NK-92 (cell line): Measurements from ENCODE around the gene GFOD2.

Source experiments
- DNase-seq: peaks from one replicate; lab custom pipeline; 2025; ENCODE audit not compliant: unreplicated experiment; lab: John Stamatoyannopoulos, UW

The GFOD2 gene

DNA sequence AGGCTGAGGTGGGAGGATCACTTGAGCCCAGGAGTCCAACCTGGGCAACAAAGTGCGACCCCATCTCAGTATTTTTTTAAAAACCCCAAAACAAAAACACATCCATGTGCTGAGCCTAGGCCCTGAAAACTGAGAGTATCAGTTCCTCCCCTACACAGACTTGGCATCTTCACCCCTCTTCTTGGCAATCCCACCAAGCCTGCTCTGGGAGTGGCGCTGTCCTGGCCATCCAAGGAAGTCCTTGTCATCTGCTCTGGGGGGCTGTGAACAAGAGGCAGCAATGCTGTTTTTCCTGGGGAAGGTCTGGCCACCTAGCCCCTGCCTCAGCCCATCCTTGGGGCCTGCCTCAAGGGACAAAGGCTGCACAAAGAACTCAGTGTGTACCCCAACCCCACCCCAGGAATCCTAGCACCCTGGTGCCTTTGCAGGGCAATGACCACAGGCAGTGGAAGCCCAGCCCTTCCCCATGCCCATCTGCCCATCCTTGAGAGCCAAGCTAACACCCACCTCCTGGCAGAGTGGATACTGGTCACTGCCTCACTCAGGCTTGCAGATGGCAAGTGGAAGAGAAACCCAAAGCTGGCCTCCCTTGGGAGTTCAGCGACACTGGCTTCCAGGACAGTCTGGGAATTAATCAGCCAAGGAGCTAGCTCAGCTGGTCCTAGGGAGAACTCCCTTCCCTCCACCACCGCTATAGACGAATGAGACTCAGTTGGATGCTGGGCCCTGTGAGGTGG is 14.8 kb upstream of the GFOD2 start:
- no peak for DNase-seq

DNA sequence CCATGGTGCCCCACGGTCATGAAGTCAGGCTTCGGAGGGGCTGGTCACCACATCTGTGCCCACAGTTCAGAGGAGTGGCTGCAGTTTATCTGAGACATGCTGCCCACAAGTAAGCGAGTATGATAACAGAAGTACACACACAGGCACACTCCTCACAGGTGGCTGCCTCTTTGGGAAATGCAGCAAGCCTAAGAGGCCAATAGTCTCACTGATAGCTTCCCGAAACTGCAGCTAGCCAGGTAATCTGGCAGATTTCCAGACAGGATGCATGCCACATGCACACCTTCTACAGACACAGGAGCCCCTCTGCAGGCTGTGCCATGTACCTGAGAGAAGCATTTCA is 12.6 kb upstream of the GFOD2 start:
- DNase-seq: no peak

DNA sequence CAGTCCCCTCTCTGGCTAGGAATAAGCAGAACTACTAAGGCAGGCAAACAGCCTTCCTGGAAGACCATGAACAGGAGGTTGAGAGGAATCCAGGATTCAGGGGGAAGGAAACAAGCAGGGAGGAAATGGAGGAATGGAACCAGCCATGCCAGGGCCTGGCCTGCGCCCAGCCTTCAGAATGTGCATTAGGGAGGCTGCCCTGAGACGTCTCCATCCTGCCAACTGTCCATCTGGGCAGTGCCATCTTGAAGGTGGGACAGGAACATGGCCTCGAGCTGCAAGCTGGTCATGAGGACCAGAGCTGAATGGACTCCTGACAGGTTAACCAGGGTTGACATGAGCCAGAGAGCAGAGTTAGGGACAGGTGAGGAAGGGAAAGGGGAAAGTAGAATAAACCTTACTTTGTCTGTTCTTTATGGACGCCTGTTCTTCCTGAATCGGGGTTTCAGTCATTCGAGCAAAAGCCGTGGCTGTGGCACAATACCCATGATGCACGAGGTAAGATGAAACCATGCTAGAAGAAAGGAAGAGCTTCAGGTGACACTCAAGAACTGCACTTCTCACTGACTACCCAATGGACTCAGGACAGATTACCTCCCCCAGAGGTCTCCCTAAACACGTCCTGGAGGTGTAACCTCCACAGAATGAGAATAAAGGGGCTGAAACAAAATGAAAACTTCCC is 12.1 kb upstream of the GFOD2 start:
- DNase-seq: no peak

DNA sequence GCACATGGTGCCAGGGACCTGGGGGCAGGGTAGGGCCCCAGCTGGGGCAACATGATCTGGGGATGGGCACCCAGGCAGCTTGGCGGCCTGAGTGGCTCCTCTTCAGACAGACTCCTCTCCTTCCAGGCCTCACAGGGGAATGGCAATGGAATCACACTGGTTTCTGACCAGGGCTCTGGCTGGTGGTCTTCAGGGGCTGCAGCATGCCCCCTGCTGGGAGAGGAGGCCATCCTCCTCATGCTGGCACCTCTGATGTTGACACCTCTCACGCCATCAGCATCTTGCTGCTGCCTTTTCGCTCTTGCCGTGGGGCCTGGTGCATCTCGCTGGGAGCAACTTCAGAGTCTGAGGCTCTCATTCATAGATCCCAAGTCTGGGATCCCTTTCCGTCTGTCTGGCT is 11.2 kb upstream of the GFOD2 start:
- no peak for DNase-seq

DNA sequence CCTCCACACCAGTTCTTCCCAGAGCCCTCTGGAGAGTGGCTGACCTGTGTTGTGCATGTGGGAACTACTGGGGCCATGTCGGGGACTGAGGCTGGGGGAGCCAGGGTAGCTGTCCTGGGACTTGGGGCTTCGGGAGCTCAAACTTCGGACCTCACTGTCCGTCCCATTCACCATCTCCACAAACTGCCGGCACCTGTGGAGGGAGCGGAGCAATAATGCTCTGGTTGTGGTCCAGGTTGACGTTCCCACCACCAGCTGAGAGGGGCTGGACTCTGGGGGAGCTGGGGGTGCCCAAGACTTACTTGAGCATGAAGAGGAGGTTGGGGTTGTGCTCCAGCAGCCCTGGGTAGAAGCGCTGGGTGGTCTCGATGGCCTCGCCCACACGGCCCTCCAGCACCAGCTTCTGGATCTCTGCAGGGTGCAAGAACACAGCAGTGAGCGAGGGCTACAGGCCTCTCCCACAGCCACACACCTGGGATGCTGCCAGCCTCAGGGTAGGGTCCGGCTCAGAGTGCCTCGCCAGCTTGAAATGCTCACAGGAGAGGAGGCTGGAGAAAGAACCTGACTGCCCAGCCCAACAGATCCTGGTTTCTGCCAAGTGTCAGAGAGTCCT is 10.6 kb upstream of the GFOD2 start:
- no peak for DNase-seq

DNA sequence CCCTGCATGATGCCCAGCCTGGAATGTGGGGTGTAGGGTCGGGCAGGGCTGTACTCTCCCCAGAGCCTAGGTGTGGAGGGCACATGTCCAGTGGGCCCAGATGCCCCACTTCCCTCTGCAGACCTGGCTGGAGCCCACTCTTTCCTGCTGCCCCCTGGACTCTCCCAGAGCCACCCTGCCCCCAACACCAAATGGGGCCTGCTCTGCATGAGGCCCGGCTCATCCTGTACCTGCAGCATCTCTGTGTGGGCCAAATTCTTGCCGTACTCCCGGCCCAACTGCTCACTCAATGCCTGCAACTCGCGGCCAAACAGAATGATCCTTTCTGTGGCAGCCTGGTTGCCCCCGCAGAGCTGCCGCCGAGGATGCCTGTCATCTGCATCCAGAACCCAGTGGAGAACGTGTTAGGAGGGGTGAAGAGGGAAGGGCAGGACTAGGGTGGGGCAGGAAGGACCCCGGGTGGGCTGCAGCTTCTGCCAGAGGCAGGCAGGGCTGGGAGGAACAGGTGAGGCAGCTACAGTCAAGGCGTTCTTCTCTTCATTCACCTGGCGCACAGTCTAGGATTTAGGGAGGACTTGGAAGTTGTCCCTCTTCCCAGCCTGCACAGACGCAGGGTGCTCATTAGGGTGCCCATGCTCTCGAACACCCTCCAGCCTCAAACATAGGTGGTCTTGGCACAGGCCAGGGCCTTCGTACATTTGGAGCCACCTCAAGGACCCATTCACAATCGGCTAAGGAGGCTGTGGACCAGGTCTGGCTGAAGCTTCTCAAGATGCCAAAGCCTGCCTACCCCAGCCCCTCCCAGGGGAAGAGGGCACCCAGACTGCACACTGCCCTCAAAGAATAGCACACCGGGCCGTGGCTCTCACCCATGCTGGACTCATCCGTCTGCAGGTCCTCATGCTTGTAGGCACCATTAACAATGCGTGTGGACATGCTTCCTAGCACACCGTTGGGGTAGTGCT is 8.7 kb upstream of the GFOD2 start:
- no peak for DNase-seq

DNA sequence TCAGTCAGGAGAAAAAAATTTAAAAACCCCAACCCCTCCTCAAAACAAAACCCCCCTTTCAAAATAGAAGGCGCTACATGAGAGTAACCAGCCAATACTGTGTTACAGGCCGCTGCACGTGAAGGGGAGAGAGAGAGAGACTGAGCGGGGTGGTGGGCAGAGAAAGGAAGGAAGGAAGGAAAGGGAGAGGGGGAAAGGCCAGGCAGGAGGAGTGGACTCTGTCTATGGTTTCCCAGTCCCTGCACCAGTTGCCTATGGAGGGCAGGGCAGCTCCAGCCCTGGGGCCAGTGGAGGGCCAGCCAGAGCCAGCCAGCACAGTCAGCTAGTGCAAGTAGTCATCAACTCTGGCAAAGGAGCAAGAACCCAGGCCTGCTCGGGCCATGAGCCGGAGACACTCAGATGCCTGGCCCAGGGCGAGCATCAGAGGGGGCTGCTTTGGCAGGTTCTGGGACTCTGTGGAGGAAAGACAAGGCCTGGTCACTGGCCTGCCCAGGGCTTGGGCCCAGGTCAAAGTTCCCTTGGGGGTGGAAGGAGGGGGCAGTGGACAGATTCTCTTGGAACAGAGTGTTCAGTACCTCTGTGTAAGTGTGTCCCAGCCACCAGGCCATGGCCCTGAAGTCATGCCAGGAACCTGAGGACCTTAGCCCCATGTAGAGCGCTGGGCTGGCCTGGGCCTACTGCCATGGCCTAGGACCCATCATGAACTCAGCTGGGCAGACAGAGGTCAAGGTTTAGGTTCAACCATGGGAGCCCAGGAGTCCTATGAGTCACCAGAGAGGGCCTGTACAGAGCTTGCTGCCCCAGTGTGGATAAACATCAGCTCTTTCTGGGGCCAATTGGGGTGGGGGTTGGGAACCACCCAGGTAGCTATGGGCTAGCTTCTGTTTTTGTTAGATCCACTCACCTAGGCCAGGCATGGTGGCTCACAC is 7.3 kb upstream of the GFOD2 start:
- no peak for DNase-seq

DNA sequence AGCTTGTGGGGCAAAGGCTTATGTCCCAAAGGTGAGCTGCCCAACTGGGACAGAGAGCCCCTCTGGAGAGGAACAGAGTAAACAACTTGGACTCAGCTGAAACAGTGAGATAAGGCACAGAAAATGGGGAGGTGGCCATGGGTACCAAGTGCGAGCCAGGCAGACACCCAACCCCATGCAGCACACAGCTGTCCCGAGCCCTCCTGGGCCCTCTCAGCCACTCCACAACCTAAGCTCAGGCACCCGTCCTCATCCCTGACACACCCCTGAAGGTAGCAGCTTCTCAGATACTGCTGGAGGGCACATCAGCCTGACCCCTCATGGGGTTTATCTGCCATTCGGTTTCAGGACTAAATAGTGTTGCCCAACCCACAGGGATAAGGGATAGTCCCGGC is 4.8 kb upstream of the GFOD2 start:
- DNase-seq: no peak

DNA sequence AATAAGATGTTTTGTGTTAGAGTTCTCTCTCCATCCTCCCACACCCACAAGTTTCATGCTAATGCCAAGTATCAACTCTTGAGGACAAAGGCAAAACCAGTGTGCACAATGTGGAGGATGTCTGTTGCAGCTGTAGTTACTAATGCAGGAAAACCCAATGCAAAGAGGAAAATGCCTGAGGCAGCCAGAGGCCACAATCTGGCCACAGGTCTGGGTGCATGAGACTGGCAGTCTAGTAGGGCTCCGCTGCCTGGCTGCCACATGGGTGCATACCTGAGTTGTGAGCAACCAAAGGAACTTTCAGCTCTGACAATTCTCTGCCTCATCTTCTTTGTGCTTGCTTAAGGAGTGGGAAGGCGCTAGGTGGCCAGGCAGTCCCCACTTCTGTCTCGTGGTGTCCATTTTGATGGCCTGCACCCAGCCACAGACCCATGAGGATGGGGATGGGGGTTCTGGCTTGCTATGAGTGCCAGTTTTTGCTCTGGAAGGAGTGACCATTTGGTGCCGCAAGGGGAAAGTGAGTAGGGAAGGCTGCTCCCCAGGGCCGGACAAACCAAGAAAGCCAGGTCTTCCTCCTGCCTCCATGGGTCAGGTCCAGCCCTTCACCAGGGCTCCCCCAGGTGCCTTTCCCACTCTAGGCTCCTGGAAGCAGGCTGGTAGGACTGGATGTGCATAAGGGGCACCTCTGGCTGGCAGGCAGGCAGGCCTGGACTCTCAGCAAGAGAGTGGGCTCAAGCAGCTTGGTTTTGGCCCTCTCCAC is 4.2 kb upstream of the GFOD2 start:
- no peak for DNase-seq

DNA sequence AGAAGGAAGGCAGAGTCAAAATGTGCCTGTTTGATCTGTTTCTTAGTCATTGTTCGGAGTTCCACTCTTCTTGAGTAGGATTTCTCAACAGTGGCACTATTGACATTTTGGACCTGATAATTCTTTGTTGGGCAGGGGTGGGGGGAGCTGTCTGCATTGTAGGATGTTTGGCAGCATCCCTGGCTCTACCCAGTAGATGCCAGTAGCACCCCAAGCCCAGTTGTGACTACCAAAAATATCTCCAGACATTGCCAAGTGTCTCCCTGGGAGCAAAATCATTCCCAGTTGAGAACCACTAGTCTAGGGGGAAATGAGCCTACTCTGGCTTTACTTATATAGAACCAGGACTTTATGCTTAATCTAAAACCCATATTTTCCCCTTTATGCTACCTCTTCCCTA is 1.1 kb upstream of the GFOD2 start:
- DNase-seq: no peak

DNA sequence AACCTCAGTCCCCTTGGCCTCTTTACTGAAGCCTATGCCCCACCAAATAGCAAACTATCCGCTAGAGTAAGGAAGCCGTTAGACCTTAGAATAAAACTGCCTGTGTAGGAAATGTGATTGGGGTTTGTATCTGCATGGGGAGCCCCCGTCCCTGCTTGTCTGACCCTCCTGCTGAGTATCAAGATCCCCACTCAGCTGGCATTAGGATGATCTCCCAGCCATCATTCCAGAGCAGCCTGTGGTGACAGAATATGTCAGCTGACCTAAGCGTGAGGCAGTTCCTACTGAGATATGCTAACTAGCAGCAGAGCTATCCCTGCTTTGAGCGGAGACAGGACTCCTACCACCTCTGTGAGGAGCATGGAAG is 645 bp upstream of the GFOD2 start:
- no peak for DNase-seq

DNA sequence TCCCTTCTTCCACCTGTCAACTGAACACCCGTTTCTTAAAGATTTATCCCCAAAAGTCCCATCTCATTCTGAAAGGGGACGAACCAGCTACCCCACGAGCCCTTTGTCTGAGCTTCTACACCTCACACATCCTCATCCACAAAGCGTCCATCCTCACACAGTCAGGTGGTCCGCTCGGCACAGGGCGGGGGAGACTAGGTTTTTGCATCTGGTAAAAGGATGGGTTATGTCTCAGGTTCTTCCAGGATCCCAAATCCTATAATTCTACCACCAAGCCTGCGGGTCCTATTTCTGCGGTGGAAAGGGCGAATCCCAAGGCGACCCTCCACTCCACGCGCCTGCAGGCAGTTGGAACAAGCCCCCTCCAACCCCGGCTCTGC is 458 bp downstream of the GFOD2 start:
- DNase-seq: no peak

DNA sequence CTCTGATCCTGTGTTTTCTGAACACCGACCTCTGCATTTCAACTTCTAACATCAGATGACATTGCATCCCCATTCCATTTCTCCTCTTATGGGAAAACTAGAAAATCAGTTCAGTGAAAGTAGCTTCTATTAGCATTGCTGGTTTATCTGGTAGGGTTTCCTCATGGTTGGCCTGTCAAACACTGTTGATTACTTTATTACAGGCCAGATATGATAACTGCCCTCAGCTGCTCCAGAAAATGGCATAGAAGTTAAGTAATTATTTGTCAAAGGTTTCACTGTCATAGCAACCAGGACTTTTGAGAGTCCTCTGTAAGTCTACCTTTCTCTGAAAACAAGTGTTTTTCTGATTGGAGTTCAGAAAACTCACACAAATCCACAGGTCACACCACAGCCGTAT is 3.0 kb downstream of the GFOD2 start:
- DNase-seq: no peak

DNA sequence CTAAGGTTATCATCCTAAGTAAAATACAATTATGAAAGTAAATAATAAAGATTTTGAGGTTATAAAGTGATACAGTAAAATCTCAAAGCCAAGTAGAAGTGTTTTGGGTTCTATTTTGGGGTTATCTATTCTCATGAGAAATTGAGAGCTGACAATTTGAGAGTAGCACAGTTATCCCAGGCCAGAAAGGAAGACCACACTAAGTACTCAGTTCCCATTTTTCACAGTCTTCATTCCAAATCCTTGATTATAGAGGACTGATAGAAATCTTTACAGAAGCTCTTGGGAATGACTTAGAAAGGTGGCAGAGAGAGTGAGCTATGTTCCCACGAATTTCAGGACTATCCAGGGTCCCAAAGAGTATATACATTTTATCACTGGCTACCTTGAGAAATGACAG is 4.6 kb downstream of the GFOD2 start:
- no peak for DNase-seq

DNA sequence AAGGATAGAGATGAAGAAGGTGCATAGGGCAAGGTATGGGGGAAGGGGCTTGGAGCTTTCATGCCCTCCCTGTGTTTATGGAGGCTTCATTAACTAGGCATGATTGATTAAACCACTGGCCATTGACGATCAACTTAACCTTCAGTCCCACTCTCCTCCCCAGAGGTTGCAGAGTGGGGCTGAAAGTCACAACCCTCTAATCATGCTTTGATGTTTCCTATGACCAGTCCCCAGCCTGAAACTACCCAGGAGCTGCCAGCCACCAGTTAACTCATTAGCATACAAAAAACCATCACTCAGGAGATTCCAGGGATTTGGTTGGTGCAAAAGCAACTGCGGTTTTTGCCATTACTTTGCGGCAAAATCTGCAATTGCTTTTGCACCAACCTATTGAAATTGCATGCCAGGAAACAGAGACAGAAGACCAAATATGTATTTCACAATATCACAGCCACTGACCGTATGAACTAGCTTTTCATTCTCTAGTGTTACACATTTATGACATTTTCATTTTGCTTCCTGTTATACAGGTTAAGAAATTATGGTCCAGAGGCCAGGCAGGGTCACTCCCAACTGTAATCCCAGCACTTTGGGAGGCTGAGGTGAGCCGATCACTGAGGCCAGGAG is 5.4 kb downstream of the GFOD2 start:
- DNase-seq: no peak

DNA sequence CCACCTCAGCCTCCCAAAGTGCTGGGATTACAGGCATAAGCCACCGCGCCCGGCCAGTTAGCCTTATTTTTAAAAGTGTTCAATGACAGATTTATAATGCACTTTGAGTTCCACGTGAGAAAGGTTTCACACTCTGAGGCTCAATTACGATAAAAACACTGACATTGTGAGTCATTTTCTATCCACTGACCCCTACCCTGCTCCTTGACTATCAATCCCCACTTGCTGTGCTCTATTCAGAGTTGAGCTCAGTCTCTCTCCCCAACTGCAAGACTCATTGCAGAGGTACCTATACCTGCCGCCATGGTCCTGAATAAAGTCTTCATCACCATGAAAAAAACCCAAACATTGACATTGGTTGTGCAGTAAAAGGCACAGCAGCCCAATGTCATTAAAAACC is 8.5 kb downstream of the GFOD2 start:
- DNase-seq: no peak

DNA sequence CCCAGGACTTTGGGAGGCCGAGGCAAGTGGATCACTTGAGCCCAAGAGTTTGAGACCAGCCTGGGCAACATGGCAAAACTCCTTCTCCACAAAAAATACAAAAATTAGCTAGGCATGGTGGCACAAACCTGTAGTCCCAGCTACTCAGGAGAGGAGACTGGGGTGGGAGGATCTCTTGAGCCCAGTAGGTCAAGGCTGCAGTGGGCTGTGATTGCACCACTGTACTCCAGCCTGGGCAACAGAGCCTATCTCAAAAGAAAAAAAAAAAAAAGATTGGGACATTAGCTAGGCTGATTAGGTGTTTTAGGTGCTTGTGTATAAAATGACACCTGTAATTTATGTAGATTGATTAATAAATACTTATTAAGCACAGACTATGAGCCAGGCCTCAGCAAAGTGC is 10.1 kb downstream of the GFOD2 start:
- no peak for DNase-seq

DNA sequence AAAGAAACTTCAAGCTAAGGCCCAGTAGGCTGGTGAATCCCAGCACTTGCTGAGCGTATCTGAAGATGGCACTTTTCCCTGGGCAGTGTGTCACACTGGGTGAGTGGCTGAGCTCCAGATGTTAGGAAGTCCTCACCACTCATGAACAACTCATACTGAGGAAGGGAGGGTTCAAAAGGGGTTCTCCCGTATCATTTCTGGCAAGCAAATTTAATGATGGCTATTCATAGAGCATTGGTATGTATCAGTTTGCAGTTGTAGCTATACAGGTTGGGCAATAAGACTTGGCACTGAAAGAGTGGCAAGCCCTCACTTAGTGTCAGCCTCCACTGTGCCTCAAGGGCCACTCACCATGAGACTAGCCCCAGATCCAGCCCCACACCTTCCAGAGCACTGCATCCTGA is 10.7 kb downstream of the GFOD2 start:
- no peak for DNase-seq

DNA sequence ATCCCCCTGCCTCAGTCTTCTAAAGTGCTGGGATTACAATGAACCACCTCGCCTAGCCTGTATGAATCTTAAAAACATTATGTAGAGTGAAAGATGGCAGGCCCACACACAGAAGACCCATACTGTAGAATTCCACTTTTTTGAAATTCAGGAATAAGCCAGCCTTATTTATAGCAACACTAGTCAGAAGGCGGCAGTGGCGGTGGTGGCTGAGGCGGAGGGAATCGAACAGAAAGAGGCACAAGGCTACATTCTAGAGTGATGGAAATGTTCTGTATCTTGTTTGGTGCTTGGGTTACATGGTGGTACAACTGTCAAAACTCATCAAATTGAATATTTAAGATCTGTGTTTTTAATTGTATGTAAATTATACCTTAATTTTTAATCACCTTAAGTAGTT is 11.3 kb downstream of the GFOD2 start:
- DNase-seq: no peak
